ENCODE data around the gene IVD. TPM values are rescaled to one million over a fixed set of nuclear protein-coding genes. Genes with fewer than 3 reads are reported as not detected.

IVD gene
- polyA plus RNA-seq, 1 of the 3 experiments (the other 2 are of a cell fraction): 54.2 TPM

Other genes starting within 250 kb of the IVD start
- 12.6 and 13.8 TPM in 2 replicates for gene BUB1B, start 244.7 kb upstream of the IVD start, polyA plus RNA-seq (2012; rRNA removed)
- gene PAK6, start 166.7 kb upstream of the IVD start, polyA plus RNA-seq (2012; rRNA removed): 0.07 and 0.16 TPM in 2 replicates
- not detected in 2 replicates for gene ANKRD63, start 122.7 kb upstream of the IVD start, polyA plus RNA-seq (2012; rRNA removed)
- 0.15 TPM in 2 replicates for gene PLCB2, start 97.9 kb upstream of the IVD start, polyA plus RNA-seq (2012; rRNA removed)
- gene INAFM2, start 82.1 kb upstream of the IVD start, polyA plus RNA-seq (2012; rRNA removed): 7.8 and 9.8 TPM in 2 replicates
- 13.7 and 14.2 TPM in 2 replicates for gene CCDC9B, start 64.9 kb upstream of the IVD start, polyA plus RNA-seq (2012; rRNA removed)
- gene PHGR1, start 54.8 kb upstream of the IVD start, polyA plus RNA-seq (2012; rRNA removed): not detected in 2 replicates
- gene DISP2, start 47.6 kb upstream of the IVD start, polyA plus RNA-seq (2012; rRNA removed): 0.08 and 0.12 TPM in 2 replicates
- gene KNSTRN, start 23.1 kb upstream of the IVD start, polyA plus RNA-seq (2012; rRNA removed): 25.5 and 29.5 TPM in 2 replicates
- 4.7 and 5.5 TPM in 2 replicates for gene BAHD1, start 35.2 kb downstream of the IVD start, polyA plus RNA-seq (2012; rRNA removed)
- gene CHST14, start 65.2 kb downstream of the IVD start, polyA plus RNA-seq (2012; rRNA removed): 34.2 and 43.2 TPM in 2 replicates
- 7.4 and 8.2 TPM in 2 replicates for gene CCDC32, start 159.2 kb downstream of the IVD start, polyA plus RNA-seq (2012; rRNA removed)
- gene RPUSD2, start 163.5 kb downstream of the IVD start, polyA plus RNA-seq (2012; rRNA removed): 10.3 and 10.8 TPM in 2 replicates
- 1.6 and 2.0 TPM in 2 replicates for gene KNL1, start 188.5 kb downstream of the IVD start, polyA plus RNA-seq (2012; rRNA removed)

Data from SK-N-SH (cell line).